HG03108 (cell line): ENCODE data around the gene PPP1CC.
"Not testable (repeated sequence)": the region's sequence is repeated elsewhere in the genome, so short reads cannot be mapped to it uniquely, and the experiment has no call there.

Source experiments
- ATAC-seq: cut with Tn5 transposase; IDR thresholded peaks from one replicate; pipeline ENCODE4 v1.9.1; 2021; ENCODE audit warnings: moderate library complexity; ENCODE audit not compliant: unreplicated experiment

The PPP1CC gene

GRCh38 chr12:110742718-110743570 is at the start of gene PPP1CC:
TSS of gene PPP1CC (minus strand) at chr12:110742891. CDS start at chr12:110742707, 184 bp downstream.
- ATAC-seq: peak; percentile 63

DNA sequence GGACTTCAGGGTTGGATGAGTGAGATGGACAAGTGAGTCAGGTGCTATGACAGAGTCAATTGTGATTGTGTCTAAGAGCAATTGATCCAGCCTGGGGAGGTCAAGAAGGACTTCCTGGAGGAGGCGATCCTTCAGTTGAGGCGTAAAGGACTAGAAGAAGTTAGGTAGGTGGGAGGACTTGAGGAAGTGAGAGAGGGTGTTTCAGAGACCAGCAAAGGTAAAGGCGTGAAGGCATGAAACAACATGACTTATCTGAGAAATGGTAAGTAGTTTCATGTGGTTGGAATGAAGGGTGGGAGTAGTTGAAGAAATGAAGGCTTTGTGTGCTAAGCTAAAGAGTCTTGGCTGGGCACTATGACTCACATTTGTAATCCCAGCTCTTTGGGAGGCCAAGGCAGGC is 48.9 kb upstream of the PPP1CC start:
- no peak for ATAC-seq

- no peak for ATAC-seq
Observed at GRCh38 chr12:110790301-110790700, 47.6 kb upstream of the PPP1CC start.

GRCh38 chr12:110786012-110786411 is 43.3 kb upstream of the PPP1CC start:
- no peak for ATAC-seq

GRCh38 chr12:110785240-110785639 is 42.5 kb upstream of the PPP1CC start:
- ATAC-seq: no peak

- ATAC-seq: no peak
Observed at GRCh38 chr12:110782922-110783321, 40.2 kb upstream of the PPP1CC start.

DNA sequence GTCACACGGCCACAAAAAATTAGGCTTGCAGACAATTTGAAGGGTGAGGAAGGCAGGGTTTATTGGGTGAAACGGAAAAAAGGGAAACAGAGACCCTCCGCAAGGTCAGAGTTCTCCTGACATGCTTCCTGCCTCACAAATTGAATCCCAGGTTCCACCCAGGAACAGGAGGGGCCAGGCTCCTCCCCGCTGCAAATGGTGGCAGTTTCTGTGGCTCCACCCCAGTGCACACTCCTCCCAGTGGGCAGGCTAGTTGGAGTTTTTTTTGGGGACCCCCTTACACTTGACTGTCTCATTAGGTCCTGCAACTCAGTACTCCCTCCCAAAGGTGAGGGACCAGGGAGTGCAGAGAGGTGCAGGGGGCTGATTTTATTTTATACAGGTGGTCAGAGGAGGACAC is 39.4 kb upstream of the PPP1CC start:
- no peak for ATAC-seq

DNA sequence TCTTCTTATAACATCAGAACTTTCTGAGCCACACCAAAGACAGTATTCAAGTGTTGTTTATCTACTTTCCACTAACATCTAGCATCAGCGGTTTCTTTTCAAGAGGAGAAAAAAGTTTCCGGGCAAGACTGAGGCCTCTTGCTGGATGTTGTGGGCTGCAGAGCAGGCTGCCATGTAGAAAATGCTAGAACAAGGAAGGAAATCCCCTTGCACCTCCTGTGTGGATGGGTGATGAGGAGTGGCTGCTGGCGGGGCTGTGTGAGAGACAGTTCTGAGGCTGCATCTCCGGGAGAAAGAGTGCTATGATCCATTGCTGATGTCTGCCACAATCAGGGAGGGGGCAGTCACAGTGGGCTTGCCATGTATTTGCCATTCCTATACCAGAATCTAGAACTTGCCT is 37.8 kb upstream of the PPP1CC start:
- no peak for ATAC-seq

- ATAC-seq: no peak
Observed at GRCh38 chr12:110778833-110779577, 36.3 kb upstream of the PPP1CC start.

- peak; percentile 97 for ATAC-seq
Observed at GRCh38 chr12:110776410-110776809, 33.7 kb upstream of the PPP1CC start.

DNA sequence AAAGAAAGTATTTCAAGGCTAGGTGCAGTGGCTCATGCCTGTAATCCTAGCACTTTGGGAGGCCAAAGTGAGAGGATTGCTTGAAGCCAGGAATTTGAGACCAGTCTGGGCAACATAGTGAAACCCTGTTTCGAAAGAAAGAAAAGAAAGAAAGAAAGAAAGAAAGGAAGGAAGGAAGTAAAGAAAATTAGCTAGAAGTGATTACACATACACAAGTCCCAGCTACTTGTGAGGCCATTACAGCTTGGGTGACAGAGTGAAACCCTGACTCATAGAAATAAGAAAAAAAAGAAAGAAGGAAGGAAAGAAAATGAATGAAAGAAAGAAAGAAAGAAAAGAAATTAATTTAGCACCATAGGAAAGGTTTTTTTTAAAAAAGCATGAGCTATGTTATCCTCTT is 33.3 kb upstream of the PPP1CC start:
- no peak for ATAC-seq

GRCh38 chr12:110774824-110775223 is 32.1 kb upstream of the PPP1CC start:
- no peak for ATAC-seq

DNA sequence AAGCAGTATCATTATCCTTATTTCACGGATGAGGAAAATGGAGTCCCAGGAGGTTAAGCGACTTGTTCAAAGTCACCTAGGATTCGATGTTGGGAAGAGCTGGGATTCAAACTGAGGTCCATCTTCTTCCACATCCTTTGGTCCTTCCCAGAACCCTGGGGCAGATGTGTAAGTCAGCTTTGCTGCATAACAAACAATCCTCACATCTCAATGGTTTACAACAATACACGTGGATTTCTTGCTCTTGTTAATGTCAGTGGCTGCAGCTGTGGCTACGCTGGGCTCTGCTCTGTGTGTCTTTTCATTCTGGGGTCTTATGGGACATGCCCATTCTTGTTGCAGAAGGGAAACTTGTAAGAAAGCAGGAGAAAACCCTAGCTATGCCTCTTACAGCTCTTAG is 26.3 kb upstream of the PPP1CC start:
- ATAC-seq: no peak

DNA sequence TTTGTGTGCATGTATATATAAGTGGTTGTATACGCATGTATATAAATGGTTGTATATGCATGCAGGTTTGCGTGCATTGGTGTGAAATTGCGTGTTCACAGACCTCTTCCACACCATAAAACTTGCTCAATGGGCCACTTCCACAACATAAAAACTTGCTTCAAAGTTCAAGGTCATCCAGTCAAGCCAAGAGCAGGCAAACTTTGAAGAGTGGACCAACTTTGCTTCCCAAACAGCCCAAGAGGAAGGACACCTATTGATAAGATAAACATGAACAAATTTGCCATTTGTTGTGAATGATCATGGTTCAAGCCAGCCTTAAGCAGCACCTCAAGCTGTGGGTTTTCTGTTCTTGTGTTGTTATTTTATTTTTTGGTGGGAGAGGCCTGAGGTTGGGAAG is 25.2 kb upstream of the PPP1CC start:
- ATAC-seq: no peak

GRCh38 chr12:110766311-110767154 is 23.8 kb upstream of the PPP1CC start:
- no peak for ATAC-seq

DNA sequence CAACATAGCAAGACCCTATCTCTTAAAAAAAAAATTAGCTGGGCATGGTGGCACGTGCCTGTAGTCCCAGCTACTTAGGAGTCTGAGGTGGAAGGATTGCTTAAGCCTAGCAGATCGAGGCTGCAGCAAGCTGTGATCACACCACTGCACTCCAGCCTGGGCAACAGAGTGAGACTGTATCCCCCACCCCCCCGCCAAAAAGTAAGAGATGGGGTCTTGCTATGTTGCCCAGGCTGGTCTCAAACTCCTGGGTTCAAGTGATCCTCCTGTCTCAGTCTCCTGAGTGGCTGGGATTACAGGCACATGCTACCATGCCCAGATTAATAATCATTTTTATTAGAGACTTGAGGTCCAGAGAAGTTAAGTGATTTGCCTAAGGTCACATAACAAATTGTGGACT is 22.9 kb upstream of the PPP1CC start:
- ATAC-seq: not testable (repeated sequence)

- no peak for ATAC-seq
Observed at GRCh38 chr12:110765111-110765510, 22.4 kb upstream of the PPP1CC start.

DNA sequence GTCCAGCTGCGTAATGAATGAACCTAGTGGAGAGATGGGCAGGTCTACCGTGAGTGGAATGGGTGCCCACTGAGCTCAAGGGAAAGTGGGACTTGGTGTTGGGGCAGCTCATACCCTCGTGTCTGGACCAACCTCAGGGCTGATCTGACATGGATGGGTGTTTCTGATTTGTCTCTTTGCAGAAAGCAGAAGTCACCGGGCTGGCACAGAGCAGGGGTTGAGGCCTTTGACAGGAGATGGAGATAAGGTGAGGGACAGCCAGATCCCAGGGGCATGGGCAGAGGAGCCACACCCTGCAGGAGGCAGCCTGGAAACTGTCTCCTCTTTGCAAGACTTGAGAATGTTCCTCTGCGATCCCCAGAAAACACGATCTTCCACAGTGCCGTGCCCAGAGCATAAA is 20.9 kb upstream of the PPP1CC start:
- no peak for ATAC-seq

DNA sequence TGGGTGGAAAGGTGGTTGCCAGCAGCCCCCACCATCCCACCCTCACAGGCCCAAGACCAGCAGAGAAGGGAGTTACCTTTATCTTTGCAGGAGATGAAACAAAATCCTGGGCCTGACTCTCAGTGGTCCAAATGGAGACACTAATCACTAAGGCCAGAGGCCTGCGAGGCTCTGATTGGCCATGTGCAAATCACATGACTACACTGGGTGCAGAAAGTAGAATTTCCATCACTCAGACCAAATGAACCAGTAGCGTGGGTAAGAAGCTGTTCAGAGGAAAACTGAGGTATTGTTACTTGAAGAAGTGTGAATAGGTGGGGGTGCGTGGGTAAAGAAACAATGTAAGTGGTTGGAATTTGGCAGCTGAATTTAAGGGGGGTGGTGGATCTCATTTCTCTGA is 20.2 kb upstream of the PPP1CC start:
- no peak for ATAC-seq

DNA sequence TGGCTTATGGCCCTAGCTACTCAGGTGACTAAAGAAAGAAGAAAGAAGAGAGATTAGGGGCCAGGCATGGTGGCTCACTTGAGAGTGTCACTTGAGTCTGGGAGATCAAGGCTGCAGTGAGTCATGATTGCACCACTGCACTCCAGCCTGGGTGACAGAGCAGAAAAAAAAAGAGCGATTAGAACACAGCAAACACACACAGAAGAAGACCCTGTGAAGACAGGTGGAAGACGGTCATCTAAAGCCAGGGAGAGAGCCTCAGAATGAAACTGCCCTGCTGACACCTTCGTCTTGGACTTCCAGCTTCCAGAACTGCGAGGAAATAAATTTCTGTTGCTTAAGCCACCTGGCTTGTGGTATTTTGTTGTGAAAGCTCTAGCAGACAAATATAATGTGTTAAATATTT is 17.5 kb upstream of the PPP1CC start:
- no peak for ATAC-seq

DNA sequence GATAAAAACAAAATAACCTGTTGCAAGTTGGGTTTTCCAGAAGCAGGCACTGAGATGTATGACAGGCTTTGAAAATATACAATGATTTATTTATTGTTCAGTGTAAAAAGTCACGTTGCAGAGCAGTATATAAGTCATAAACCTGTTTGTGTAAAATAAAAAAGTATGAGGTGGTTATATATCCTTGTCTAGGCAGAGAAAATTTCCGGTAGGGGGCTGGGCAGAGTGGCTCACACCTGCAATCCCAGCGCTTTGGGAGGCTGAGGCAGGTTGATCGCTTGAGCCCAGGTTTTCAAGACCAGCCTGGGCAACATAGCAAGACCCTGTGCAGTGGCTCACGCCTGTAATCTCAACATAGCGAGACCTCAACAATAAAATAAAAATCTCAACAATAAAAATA is 16.2 kb upstream of the PPP1CC start:
- no peak for ATAC-seq
